GM12878 (cell line): ENCODE measurements around the gene ABCG1.

Source experiments
- CTCF ChIP-seq, 3 experiments: IDR thresholded peaks in 2 of 3; conservative IDR thresholded peaks in 1 of 3; 2 replicates each; pipeline ENCODE4 v1.5.1; 2011; ENCODE audit warnings: low read depth in 3 of 3, low read length in 3 of 3, mild to moderate bottlenecking in 3 of 3, control low read depth in 2 of 3, moderate library complexity in 2 of 3, inconsistent platforms in 1 of 3, mixed read lengths in 1 of 3; ENCODE audit not compliant: control insufficient read depth in 2 of 3, insufficient read depth in 1 of 3; ENCODE audit errors: extremely low read depth in 1 of 3
- IKZF1 ChIP-seq: fragments of 450-650 bp; conservative IDR thresholded peaks from 2 replicates; pipeline ENCODE4 v1.6.1; 2017; ENCODE audit warnings: antibody characterized with exemption, mild to moderate bottlenecking
- NKRF ChIP-seq: fragments of 450-650 bp; conservative IDR thresholded peaks from 2 replicates; pipeline ENCODE4 v1.6.1; 2017; ENCODE audit warnings: mild to moderate bottlenecking, moderate library complexity
- POLR2A ChIP-seq: IDR thresholded peaks from 2 replicates; pipeline ENCODE4 v1.6.1; 2011; ENCODE audit warnings: low read depth, mild to moderate bottlenecking, low read length
- REST ChIP-seq: IDR thresholded peaks from 2 replicates; pipeline ENCODE4 v1.6.1; 2012; ENCODE audit warnings: mild to moderate bottlenecking, low read depth, low read length

GRCh38 chr21:42285569-42286245, 66.8 kb downstream of the ABCG1 start:
- no peak for TF ChIP-seq NKRF
- TF ChIP-seq POLR2A, result no peak
- no peak for TF ChIP-seq CTCF (IDR thresholded peaks at IDR 0.05 in 2 of 3, conservative IDR thresholded peaks at IDR 0.05 in 1 of 3; ENCODE audit: control insufficient read depth in 2 of 3, extremely low read depth in 1 of 3, insufficient read depth in 1 of 3, low read depth in 3 of 3, low read length in 3 of 3)
- no peak for TF ChIP-seq REST
- no peak; the same call in 1 of the 2 replicates for TF ChIP-seq IKZF1
